NCI-H345 (cell line): ENCODE data around the gene TACR2.

Experiments used
- DNase-seq: peaks from one replicate; lab custom pipeline; 2025; lab: John Stamatoyannopoulos, UW

TACR2 gene

GRCh38 chr10:69419096-69419743 is 2.5 kb upstream of the TACR2 start:
- no peak for DNase-seq

GRCh38 chr10:69418052-69418752 is 1.5 kb upstream of the TACR2 start:
- no peak for DNase-seq

GRCh38 chr10:69417542-69417941 is 824 bp upstream of the TACR2 start:
- DNase-seq, result no peak

- no peak for DNase-seq
Observed at GRCh38 chr10:69415951-69416350, 767 bp downstream of the TACR2 start.

GRCh38 chr10:69415049-69415448 is 1.7 kb downstream of the TACR2 start:
- no peak for DNase-seq

- DNase-seq, result no peak
Observed at GRCh38 chr10:69414036-69415018, 2.4 kb downstream of the TACR2 start.

GRCh38 chr10:69413221-69413865 is 3.4 kb downstream of the TACR2 start:
- DNase-seq, result no peak

- no peak for DNase-seq
Observed at GRCh38 chr10:69412232-69412790, 4.4 kb downstream of the TACR2 start.

- DNase-seq, result no peak
Observed at GRCh38 chr10:69411476-69411875, 5.2 kb downstream of the TACR2 start.

GRCh38 chr10:69410487-69410886 is 6.2 kb downstream of the TACR2 start:
- no peak for DNase-seq

- no peak for DNase-seq
Observed at GRCh38 chr10:69409968-69410367, 6.8 kb downstream of the TACR2 start.

- DNase-seq, result no peak
Observed at GRCh38 chr10:69409176-69409495, 7.6 kb downstream of the TACR2 start.

GRCh38 chr10:69408318-69409175 is 8.2 kb downstream of the TACR2 start:
- peak; percentile 92 for DNase-seq

GRCh38 chr10:69407621-69408301 is 9.0 kb downstream of the TACR2 start:
- no peak for DNase-seq

- no peak for DNase-seq
Observed at GRCh38 chr10:69406816-69407580, 9.7 kb downstream of the TACR2 start.

GRCh38 chr10:69406302-69406811 is 10.4 kb downstream of the TACR2 start:
- DNase-seq, result no peak

GRCh38 chr10:69405221-69405620 is 11.5 kb downstream of the TACR2 start:
- no peak for DNase-seq

GRCh38 chr10:69404786-69405185 is 11.9 kb downstream of the TACR2 start:
- DNase-seq, result no peak

- DNase-seq, result no peak
Observed at GRCh38 chr10:69403519-69403918, 13.2 kb downstream of the TACR2 start.
